Measurements from ENCODE around the gene MAFG. TPM values are rescaled to one million over a fixed set of nuclear protein-coding genes. Genes with fewer than 3 reads are reported as not detected.
A peak's percentile ranks its signal among the peaks of the same experiment; 100 is the strongest.

The MAFG gene
- total and polyA plus RNA-seq, 2 of the 13 experiments (the other 11 are each of a cell fraction or from before 2014, with no cell fraction given) = 14.5 to 20.0 TPM

DNA sequence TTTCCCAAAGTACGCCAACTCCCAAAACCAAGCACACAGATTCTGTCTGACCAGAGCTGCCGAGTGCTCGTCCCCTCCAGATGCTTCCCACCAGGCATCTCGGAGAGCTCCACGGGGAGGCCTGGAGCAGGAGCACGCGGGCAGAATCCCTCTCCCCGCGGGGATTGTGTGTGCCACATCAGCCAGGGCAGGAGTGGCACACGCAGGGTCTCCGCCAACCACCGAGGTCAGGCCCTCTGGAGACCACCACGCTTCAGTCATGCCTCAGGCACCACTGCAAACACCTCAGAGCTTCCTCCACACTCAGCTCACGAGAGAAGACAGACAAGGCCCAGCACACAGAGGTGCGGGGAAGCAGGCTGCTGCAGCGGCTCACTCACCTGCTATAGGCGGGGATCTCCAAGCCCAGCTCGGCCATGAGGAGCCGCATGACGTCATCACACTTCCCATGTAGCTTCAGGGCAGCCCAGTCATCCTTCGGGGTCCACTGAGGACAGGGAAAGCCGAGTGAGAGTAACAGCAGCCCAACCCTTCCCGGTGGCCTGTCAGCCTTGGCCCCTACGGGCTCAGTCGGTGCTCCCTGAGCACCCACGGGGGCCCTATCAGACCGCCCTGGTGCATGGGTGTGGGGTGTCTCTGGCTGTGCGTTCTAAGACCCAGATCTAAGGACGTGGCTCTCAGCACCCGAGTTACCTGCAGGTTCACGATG, 14.0 kb downstream of the MAFG start:
- no peak for FAIRE-seq
- H3K9ac ChIP-seq (ENCODE audit: insufficient read depth, low read depth, low read length) = no peak overlapping the region
- H3K27me3 ChIP-seq (ENCODE audit: control insufficient read depth in 1 of 2, insufficient read depth in 2 of 2, low read length in 2 of 2) = no peaks in the 10 kb centered on the region; a peak in 1 of 5 replicates
- peaks cover 34 to 53% of the 10 kb centered on the region in 2 experiments for H3K36me3 ChIP-seq (replicated peaks in 1 of 2; ENCODE audit: control insufficient read depth in 1 of 2, insufficient read depth in 2 of 2, low read length in 2 of 2)
- TF ChIP-seq RXRA (CRISPR knock-in tag; IDR thresholded peaks at IDR 0.05) (peak; percentile 7; the same call in 1 of the 2 replicates), AGO2 (optimal IDR thresholded peaks at IDR 0.05; ENCODE audit: low read depth, low read length) (peak; percentile 33), ATF7 (IDR thresholded peaks at IDR 0.05) (peak; percentile 75), ATF7 (CRISPR knock-in tag; IDR thresholded peaks at IDR 0.05) (no peak), ZNF317 (CRISPR knock-in tag; IDR thresholded peaks at IDR 0.05) (no peak), ZNF251 (CRISPR knock-in tag; IDR thresholded peaks at IDR 0.05) (no peak)
- in situ Hi-C loops (cut with HindIII; ENCODE audit: extremely low pct_ligation_motif_present, low pct_unique_long_range_greater_than_20kb) = no loop called here
- H3K9me3 ChIP-seq (ENCODE audit: low read length) = no peaks in the 10 kb centered on the region
- H3K4me2 ChIP-seq (ENCODE audit: low read depth, low read length) = no peak overlapping the region
- ChIA-PET POLR2A (interaction anchor here (1.3 to 1.4 kb wide), 5 partner anchors 10 to 30 kb away, joined by 3 to 4 read pairs (median 4); partner anchors contain the start of gene NPB), CTCF (ENCODE audit: low intra/inter-chr PET ratio, low total read pairs) (no interaction called here)
- no peak for DNase-seq (ENCODE audit: low spot score)
- no peak overlapping the region for H3K27ac ChIP-seq (ENCODE audit: extremely low read length, insufficient read depth, low read length)
- no peak for ATAC-seq
- H4K20me1 ChIP-seq (ENCODE audit: insufficient read depth, low read length) = peaks cover 6% of the 10 kb centered on the region; the same call in 1 of the 2 replicates
- H3K4me1 ChIP-seq (ENCODE audit: insufficient read depth, low read length) = peaks cover 46% of the 10 kb centered on the region
- intact Hi-C loops (cut with micrococcal nuclease; ENCODE audit: unreplicated experiment) = loop anchor here (5.0 kb wide), 1 partner anchor 41 kb away; the partner anchor contains the start of gene ARHGDIA
- H3K79me2 ChIP-seq (ENCODE audit: insufficient read depth, low read length) = peaks cover 41% of the 10 kb centered on the region
- no peak overlapping the region for H3K4me3 ChIP-seq (replicated peaks in 1 of 3; ENCODE audit: insufficient read depth in 1 of 3, low read depth in 2 of 3, low read length in 3 of 3)
- H2AFZ ChIP-seq (ENCODE audit: low read length) = no peak overlapping the region
- BruUV-seq (replicated peaks) = no TSS peak
- WGBS (ENCODE audit: low lambda C conversion rate) = 97% methylated on average over 22 of the region's 31 CpGs

Data from HepG2 (cell line).